Measurements from ENCODE around the gene TSHZ2. TPM values are rescaled to one million over a fixed set of nuclear protein-coding genes. Genes with fewer than 3 reads are reported as not detected.

Gene TSHZ2
- polyA plus RNA-seq, 1 donor: 14.2 TPM

GRCh38 chr20:52994184-52994970 lies 22.2 kb downstream of the TSHZ2 start:
- no peak for DNase-seq

GRCh38 chr20:52996130-52996529 lies 24.0 kb downstream of the TSHZ2 start:
- no peak for DNase-seq

GRCh38 chr20:52996658-52997057 lies 24.5 kb downstream of the TSHZ2 start:
- DNase-seq: no peak

GRCh38 chr20:52998268-52998667 lies 26.1 kb downstream of the TSHZ2 start:
- no peak for DNase-seq

GRCh38 chr20:52999040-52999439 lies 26.9 kb downstream of the TSHZ2 start:
- no peak for DNase-seq

GRCh38 chr20:53001498-53002301 lies 29.5 kb downstream of the TSHZ2 start:
- no peak for DNase-seq

- no peak for DNase-seq
Observed at GRCh38 chr20:53002786-53003185, 30.6 kb downstream of the TSHZ2 start.

GRCh38 chr20:53003420-53004154 lies 31.4 kb downstream of the TSHZ2 start:
- DNase-seq: peak; percentile 71

- no peak for DNase-seq
Observed at GRCh38 chr20:53004267-53004813, 32.2 kb downstream of the TSHZ2 start.

GRCh38 chr20:53009979-53010735 lies 38.0 kb downstream of the TSHZ2 start:
- DNase-seq: no peak

GRCh38 chr20:53011640-53012039 lies 39.5 kb downstream of the TSHZ2 start:
- no peak for DNase-seq

- DNase-seq: no peak
Observed at GRCh38 chr20:53013183-53013582, 41.0 kb downstream of the TSHZ2 start.

GRCh38 chr20:53013847-53014246 lies 41.7 kb downstream of the TSHZ2 start:
- DNase-seq: no peak

- DNase-seq: no peak
Observed at GRCh38 chr20:53016071-53016470, 43.9 kb downstream of the TSHZ2 start.

GRCh38 chr20:53016534-53017042 lies 44.4 kb downstream of the TSHZ2 start:
- no peak for DNase-seq

GRCh38 chr20:53017206-53017605 lies 45.0 kb downstream of the TSHZ2 start:
- no peak for DNase-seq

GRCh38 chr20:53019464-53019863 lies 47.3 kb downstream of the TSHZ2 start:
- no peak for DNase-seq

- no peak for DNase-seq
Observed at GRCh38 chr20:53020376-53020775, 48.2 kb downstream of the TSHZ2 start.

- DNase-seq: no peak
Observed at GRCh38 chr20:53020834-53021233, 48.7 kb downstream of the TSHZ2 start.

GRCh38 chr20:53021934-53022333 lies 49.8 kb downstream of the TSHZ2 start:
- no peak for DNase-seq

- no peak for DNase-seq
Observed at GRCh38 chr20:53023732-53024520, 51.8 kb downstream of the TSHZ2 start.
